Small intestine (tissue), 7 donors: ENCODE data around the gene TEX19. TPM values are rescaled to one million over a fixed set of nuclear protein-coding genes. Genes with fewer than 3 reads are reported as not detected.

ENCODE experiments used
- DNase-seq, 2 donors: peaks; one replicate each; pipeline versions ENCODE4 v3.0.0 to v3.0.0-alpha.2; 2013
- FAIRE-seq: peaks from 2 replicates; lab custom pipeline; 2012; peaks lifted over from hg19 to GRCh38; lab: Jason Lieb, UNC
- H3K27ac ChIP-seq, 3 donors: one replicate each; pipeline ENCODE4 v1.5.1; 2013; ENCODE audit warnings: low read length in 2 of 3, mild to moderate bottlenecking in 2 of 3, control low read depth in 1 of 3, inconsistent platforms in 1 of 3, low read depth in 1 of 3, moderate library complexity in 1 of 3
- H3K27me3 ChIP-seq, 3 donors: one replicate each; pipeline ENCODE4 v1.6.1; 2013; ENCODE audit warnings: low read length in 3 of 3, inconsistent platforms in 1 of 3; ENCODE audit not compliant: control insufficient read depth in 3 of 3, insufficient read depth in 3 of 3
- H3K36me3 ChIP-seq, 3 donors: one replicate each; pipeline ENCODE4 v1.6.1; 2013; ENCODE audit warnings: low read length in 3 of 3, inconsistent platforms in 1 of 3, low read depth in 1 of 3, mild to moderate bottlenecking in 1 of 3, moderate library complexity in 1 of 3; ENCODE audit not compliant: control insufficient read depth in 3 of 3, insufficient read depth in 2 of 3
- H3K4me1 ChIP-seq, 3 donors: one replicate each; pipeline ENCODE4 v1.6.1; 2013; ENCODE audit warnings: low read length in 2 of 3, inconsistent platforms in 1 of 3, low read depth in 1 of 3, mild to moderate bottlenecking in 1 of 3, moderate library complexity in 1 of 3; ENCODE audit not compliant: control insufficient read depth in 3 of 3, insufficient read depth in 2 of 3
- H3K4me3 ChIP-seq, 3 donors: one replicate each; pipeline ENCODE4 v1.5.1; 2013; ENCODE audit warnings: low read length in 3 of 3, control low read depth in 1 of 3, inconsistent platforms in 1 of 3, low read depth in 1 of 3, mild to moderate bottlenecking in 1 of 3, moderate library complexity in 1 of 3
- H3K9me3 ChIP-seq, 2 donors: one replicate each; pipeline ENCODE4 v1.6.1; 2013; ENCODE audit warnings: low read depth in 1 of 2, low read length in 1 of 2; ENCODE audit not compliant: control insufficient read depth in 2 of 2, insufficient read depth in 1 of 2
- WGBS, 3 donors: extraction: QIAGEN DNeasy Blood & Tissue Kit; methylation state at CpG; one replicate each; pipeline ENCODE4 v1.1.7; 2013; 5-methylcytosine and 5-hydroxymethylcytosine counted together
- polyA plus RNA-seq, 4 donors: library from polyadenylated mRNA; stranded (reverse) in 3 of 4; unstranded in 1 of 4; fragments of 200-250 nt in 3 of 4; fragments of 120-200 nt in 1 of 4; gene quantifications; one replicate each; pipeline versions ENCODE4 v1.2.1 to v1.2.3, GENCODE V29; 2013
- donor health status: healthy with polysubstance abuse.
- donor health status: control.
- donor health status: control.
- donor health status: Bipolar disorder and iron deficiency.
- donor health status: healthy.

TEX19 gene
- polyA plus RNA-seq, 4 donors, result 0.07 TPM; not detected in 3

DNA sequence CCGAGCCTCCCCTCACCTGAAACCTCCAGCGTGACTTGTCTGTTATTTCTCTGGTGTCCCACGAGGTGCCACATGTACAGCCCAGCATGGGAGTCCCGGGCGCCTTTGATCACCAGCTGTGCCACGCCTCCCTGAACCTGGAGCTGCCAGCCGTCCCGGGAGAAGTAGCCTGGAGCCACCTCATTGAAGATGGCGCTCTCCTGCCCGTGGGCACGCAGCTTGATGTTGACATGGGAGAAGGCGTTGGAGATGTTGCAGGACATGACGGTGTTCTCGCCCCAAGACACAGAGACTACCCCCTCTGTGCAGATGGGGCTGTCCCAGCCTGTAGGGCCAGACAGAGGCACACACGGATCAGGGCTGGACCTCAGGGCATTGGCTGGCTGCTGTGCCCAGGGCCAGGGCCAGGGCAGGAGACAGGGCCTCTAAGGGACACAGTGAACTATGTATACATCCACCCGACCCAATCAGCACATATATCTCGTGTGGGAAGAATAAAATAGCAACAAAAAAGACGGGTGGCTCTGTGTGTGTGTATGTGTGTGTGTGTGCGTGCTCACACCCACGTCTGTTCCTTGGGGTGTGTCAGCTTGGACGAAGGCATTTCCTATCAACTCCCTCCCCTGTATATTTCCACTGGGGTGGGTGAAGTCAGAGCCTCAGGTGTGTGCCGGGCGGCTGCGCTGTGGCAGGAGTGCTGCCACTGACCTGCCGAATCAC lies 34.3 kb upstream of the TEX19 start:
- Histone ChIP-seq H3K9me3 (no peaks in the 10 kb centered on the region), H3K4me1 (peaks cover under 1 to 46% (median 5%) of the 10 kb centered on the region in 3 donors), H3K4me3 (no peak overlapping the region), H3K27me3 (no peaks in the 10 kb centered on the region), H3K36me3 (peaks cover 0 to 13% (median 0%) of the 10 kb centered on the region in 3 donors), H3K27ac (peak overlapping the region in 1 of 3 donors; percentile 34)
- WGBS, 3 donors, result 28 to 50% (median 38%) methylated on average over 25 of the region's 25 CpGs
- DNase-seq (peak in 1 of 2 donors; percentile 75), FAIRE-seq (no peak)

DNA sequence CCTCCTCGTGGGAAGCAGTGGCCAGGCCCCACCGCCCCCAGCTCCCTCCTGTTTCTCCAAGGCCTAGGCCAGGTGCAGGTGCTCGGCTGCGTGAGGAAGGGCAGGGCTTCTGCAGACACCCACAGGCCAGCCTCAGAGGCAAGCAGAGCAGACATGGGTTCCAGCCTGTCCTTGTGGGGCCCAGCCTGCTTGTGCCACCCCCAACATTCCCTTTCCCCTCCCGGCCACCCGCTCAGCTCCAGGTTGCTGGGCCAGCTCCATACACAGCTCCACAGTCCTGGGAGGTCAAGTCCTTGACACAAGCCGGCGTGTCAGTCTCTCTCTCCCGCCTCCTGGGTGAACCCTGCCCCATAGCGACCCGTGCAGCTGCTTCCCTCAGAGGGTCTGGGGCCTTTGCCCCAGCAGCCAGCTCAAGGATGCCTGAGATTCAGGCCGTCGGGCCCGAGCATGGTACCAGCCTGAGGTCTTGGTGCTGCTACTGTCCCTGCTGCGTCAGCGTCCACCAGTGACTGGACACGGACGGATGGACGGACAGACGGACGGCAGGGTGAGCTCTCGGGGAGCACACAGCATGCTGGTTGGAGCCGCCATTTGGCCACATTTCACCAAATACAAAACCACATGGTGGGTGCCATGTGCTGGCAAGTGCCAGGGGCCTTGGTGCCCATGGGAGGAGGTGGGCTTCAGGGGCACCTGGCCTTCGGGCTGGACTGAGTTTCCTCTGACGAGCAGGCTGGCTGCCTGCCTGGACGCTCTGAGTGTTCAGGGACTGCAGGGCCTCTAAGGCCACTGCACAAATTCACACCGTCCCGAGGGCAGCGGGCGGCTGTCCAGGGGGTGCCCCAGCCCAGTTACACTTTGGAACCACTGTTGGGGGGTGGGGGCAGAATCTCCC lies 33.5 kb upstream of the TEX19 start:
- H3K4me1 ChIP-seq, result peaks cover 4 to 46% (median 5%) of the 10 kb centered on the region in 3 donors
- peaks cover 0 to 13% (median 0%) of the 10 kb centered on the region in 3 donors for H3K36me3 ChIP-seq
- FAIRE-seq (no peak), DNase-seq (no peak)
- no peaks in the 10 kb centered on the region for H3K27me3 ChIP-seq
- no peak overlapping the region for H3K4me3 ChIP-seq
- 68 to 82% (median 77%) methylated on average over 24 to 30 of the region's 30 CpGs for WGBS, 3 donors
- H3K27ac ChIP-seq, result peak overlapping the region in 1 of 3 donors; percentile 34
- H3K9me3 ChIP-seq, result no peaks in the 10 kb centered on the region

DNA sequence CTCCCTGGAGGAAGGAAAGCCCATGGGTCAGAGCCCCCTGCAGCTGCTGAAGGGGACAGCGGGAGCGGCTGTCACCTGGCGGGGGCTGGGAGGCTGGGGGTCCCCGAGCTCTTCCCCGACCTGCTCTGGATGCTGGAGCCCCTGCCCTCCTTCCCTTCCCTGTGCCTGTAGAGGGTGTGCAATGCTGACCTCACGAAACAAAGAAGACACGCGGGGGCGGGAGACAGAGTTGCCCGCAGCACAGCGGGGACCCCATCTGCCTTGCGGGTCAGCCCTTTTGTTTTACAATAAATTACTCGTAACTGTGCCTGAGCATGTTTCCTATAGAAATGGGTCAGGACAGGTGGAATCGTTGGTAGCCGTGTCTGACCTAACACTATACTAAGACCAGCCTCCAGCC lies 31.8 kb upstream of the TEX19 start:
- Histone ChIP-seq H3K4me3 (no peak overlapping the region), H3K27me3 (peaks cover 0 to 11% (median 0%) of the 10 kb centered on the region in 3 donors), H3K4me1 (peaks cover 4 to 52% (median 5%) of the 10 kb centered on the region in 3 donors), H3K9me3 (no peaks in the 10 kb centered on the region), H3K27ac (no peak overlapping the region), H3K36me3 (peaks cover 0 to 5% (median 0%) of the 10 kb centered on the region in 3 donors)
- 83 to 87% (median 84%) methylated on average over 12 to 15 of the region's 15 CpGs for WGBS, 3 donors
- DNase-seq, result no peak
- no peak for FAIRE-seq

DNA sequence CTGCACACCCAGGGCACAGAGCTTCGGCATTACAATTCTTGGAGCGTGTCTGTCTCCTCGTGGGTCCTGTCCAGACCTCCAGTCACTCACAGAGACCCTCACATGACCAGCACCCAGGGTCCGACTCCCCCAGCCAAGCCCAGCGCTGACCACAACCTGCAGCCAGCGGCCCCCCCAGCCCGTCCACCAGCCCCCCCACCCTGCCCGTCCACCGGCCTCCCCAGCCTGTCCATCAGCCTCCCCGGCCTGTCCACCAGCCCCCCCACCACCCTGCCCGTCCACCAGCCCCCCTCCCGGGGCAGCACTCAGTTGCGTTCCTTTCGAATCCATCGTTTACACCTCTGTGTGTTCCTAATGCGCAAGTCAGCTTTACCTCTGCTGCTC lies 31.3 kb upstream of the TEX19 start:
- H3K4me3 ChIP-seq, result peak overlapping the region in 1 of 3 donors; percentile 2
- no peaks in the 10 kb centered on the region for H3K9me3 ChIP-seq
- 48 to 63% (median 58%) methylated on average over 13 to 16 of the region's 16 CpGs for WGBS, 3 donors
- peaks cover 0 to 15% (median 0%) of the 10 kb centered on the region in 3 donors for H3K27me3 ChIP-seq
- peak overlapping the region; percentile 53 to 82 (median 71) for H3K27ac ChIP-seq
- DNase-seq (no peak), FAIRE-seq (no peak)
- H3K36me3 ChIP-seq, result peaks cover 0 to 5% (median 0%) of the 10 kb centered on the region in 3 donors
- H3K4me1 ChIP-seq, result peaks cover 4 to 57% (median 5%) of the 10 kb centered on the region in 3 donors

DNA sequence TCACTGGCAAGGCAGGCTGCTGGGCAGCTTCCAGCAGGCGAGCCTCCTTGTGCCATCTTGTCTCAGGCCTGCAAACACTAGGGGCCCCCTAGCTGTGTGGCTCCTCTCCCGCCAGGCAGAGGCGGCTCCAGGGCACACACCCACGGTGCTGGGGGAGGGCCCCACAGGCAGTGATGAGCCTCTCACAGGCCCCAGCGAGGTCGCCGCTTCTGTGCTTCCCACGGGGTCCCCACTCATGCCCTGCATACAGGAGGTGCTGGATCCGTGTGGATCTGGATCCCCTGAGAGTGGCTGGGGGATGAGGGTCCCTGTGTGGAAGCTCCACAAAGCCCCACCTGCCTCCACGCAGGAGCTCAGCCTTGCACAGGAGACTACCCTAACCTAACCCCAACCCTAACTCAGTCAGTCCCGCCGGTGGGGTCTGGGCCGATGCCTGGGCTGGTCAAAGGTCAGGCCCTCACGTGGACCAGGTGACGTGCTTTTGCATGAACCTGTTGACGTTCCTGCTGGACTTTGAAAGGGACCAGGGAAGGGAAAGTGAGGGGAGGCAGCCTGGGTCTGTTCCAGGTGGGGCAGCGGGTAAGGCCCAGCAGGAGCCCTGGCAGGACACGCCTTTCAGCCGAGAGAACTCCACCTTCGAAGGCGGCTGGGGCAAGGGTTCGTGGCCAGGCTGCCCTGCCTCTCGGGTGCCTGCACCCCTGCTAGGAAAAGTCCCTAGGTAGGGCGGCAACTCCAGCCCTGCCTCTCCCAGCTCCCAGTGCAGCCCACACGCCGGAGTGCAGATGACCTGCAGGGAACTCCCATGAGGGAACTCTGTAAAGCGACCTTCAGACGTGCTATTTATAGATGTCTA lies 30.7 kb upstream of the TEX19 start:
- Histone ChIP-seq H3K27me3 (peaks cover 0 to 22% (median 0%) of the 10 kb centered on the region in 3 donors), H3K4me3 (peak overlapping the region in 1 of 3 donors; percentile 2), H3K27ac (peak overlapping the region; percentile 67 to 82 (median 71)), H3K9me3 (no peaks in the 10 kb centered on the region), H3K4me1 (peaks cover 4 to 62% (median 5%) of the 10 kb centered on the region in 3 donors), H3K36me3 (peaks cover 0 to 5% (median 0%) of the 10 kb centered on the region in 3 donors)
- DNase-seq, result peak; percentile 93 to 97
- 12 to 56% (median 39%) methylated on average over 28 of the region's 28 CpGs for WGBS, 3 donors
- no peak for FAIRE-seq

DNA sequence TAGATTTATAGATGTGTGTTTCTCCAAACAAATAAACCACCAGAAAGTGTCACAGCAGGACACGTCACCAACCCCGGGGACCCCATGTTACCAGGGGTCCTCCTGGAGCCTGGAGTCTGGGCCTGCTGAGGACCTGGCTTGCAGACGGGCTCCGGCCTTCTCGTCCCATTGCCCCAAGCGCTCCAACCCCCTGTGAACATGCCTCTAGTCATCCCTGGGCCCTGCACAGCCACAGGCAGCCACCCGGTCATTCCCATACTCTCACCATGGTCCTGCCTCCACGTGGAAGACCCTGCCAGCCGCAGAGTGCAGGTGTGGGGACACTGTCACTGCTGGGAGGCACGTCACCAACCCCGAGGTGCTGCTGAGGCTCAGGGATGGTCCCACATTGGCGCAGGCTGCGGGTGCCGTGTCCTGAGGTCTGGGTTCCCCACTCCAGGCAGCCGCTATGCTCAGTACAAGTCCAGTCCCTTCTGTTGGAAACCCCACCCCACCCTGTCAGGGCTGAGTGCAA lies 30.0 kb upstream of the TEX19 start:
- Histone ChIP-seq H3K27me3 (peaks cover 0 to 27% (median 0%) of the 10 kb centered on the region in 3 donors), H3K9me3 (no peaks in the 10 kb centered on the region), H3K27ac (peak overlapping the region; percentile 67 to 92 (median 71)), H3K4me1 (peaks cover 4 to 65% (median 7%) of the 10 kb centered on the region in 3 donors), H3K4me3 (no peak overlapping the region), H3K36me3 (peaks cover 0 to 5% (median 0%) of the 10 kb centered on the region in 3 donors)
- FAIRE-seq, result no peak
- WGBS, 3 donors, result 35 to 73% (median 68%) methylated on average over 14 to 15 of the region's 15 CpGs
- DNase-seq, result no peak

DNA sequence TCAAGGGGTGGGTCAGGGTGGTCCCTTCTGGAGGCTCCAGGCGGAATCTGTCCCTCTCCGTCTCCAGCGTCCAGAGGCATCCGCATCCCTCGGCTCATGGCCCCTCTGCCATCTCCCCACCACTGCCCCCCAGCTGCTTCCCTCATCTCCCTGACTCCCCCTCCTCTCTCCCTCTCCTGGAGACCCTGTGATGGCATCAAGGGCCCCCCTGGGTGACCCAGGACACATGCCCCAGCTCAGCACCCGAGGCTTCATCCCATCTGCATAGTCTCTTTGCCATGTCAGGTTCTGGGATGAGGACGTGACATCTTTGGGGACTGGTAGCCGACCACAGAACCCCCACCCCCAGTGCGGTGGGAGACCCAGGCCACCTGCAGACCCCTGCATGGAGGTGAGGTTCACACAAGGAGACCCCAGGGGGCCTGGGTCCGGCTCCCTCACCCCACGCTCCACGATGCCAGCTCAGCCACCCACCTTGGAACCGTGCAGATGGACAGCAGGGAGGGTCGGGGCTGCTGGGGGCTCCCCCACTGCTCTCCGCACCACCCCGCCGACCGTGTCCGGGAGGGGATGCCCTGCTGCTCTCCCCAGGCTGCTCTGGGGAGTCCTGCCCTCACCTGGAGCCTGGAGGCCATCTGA lies 29.2 kb upstream of the TEX19 start:
- Histone ChIP-seq H3K4me3 (no peak overlapping the region), H3K9me3 (no peaks in the 10 kb centered on the region), H3K36me3 (peaks cover 0 to 5% (median 0%) of the 10 kb centered on the region in 3 donors), H3K4me1 (peaks cover 4 to 73% (median 12%) of the 10 kb centered on the region in 3 donors), H3K27me3 (peaks cover 0 to 27% (median 0%) of the 10 kb centered on the region in 3 donors), H3K27ac (peak overlapping the region in 2 of 3 donors; percentile 71 to 92)
- DNase-seq (no peak), FAIRE-seq (no peak)
- WGBS, 3 donors, result 52 to 74% (median 56%) methylated on average over 16 to 19 of the region's 19 CpGs
